HepG2 (cell line): ENCODE data around the gene ANKRD31. TPM values are rescaled to one million over a fixed set of nuclear protein-coding genes. Genes with fewer than 3 reads are reported as not detected.

Experiments
- ATAC-seq: fragments of 200-7000 bp; cut with Tn5 transposase; 3 replicates; pipeline ENCODE4 v1.9.1; 2020; ENCODE audit warnings: mild to moderate bottlenecking, moderate library complexity
- BruUV-seq: library from RNA; stranded (reverse); fragments of 400-500 nt; replicated peaks from 2 replicates; lab custom pipeline; 2021; lab: Mats Ljungman, UMichigan
- CTCF ChIA-PET: fragments of 300-600 bp; formaldehyde crosslinking; extraction: SDS; loops from one replicate; lab custom pipeline; 2021; ENCODE audit warnings: low total read pairs, inconsistent platforms, low intra/inter-chr PET ratio; lab: Yijun Ruan, JAX
- POLR2A ChIA-PET: fragments of 350-600 bp; sonication (Branson Sonifier 250); formaldehyde crosslinking; loops from one replicate; lab custom pipeline; 2020; ENCODE audit warnings: antibody characterized with exemption, inconsistent platforms; lab: Yijun Ruan, JAX
- DNase-seq: peaks from one replicate; pipeline ENCODE4 v3.0.0-alpha.2; 2015; ENCODE audit warnings: low spot score
- FAIRE-seq: peaks from 3 replicates; lab custom pipeline; 2011; peaks lifted over from hg19 to GRCh38; lab: Jason Lieb, UNC
- H2AFZ ChIP-seq: one replicate; pipeline ENCODE4 v1.6.1; 2011; ENCODE audit warnings: low read length, inconsistent platforms
- H3K27ac ChIP-seq: fragments of 300-600 bp; 3 replicates; pipeline ENCODE4 v1.8.0; 2011; ENCODE audit warnings: mixed run types, mild to moderate bottlenecking, mixed read lengths, low read length, inconsistent platforms; ENCODE audit not compliant: insufficient read depth; ENCODE audit errors: extremely low read length
- H3K27me3 ChIP-seq, 2 experiments: fragments of 200-600 bp in 1 of 2; 2 replicates in 1 of 2; 3 replicates in 1 of 2; pipeline versions ENCODE4 v1.6.0 to v1.8.0; 2011; ENCODE audit warnings: low read length in 2 of 2, mild to moderate bottlenecking in 2 of 2, moderate library complexity in 2 of 2, inconsistent platforms in 1 of 2; ENCODE audit not compliant: insufficient read depth in 2 of 2, control insufficient read depth in 1 of 2
- H3K36me3 ChIP-seq, 2 experiments: fragments of 200-600 bp in 1 of 2; replicated peaks in 1 of 2; 2 replicates in 1 of 2; 3 replicates in 1 of 2; pipeline versions ENCODE4 v1.5.1 to v1.8.0; 2011; ENCODE audit warnings: low read length in 2 of 2, inconsistent platforms in 1 of 2; ENCODE audit not compliant: insufficient read depth in 2 of 2, control insufficient read depth in 1 of 2
- H3K4me1 ChIP-seq: 2 replicates; pipeline ENCODE4 v1.5.1; 2012; ENCODE audit warnings: low read length, inconsistent platforms; ENCODE audit not compliant: insufficient read depth
- H3K4me2 ChIP-seq: 2 replicates; pipeline ENCODE4 v1.6.0; 2011; ENCODE audit warnings: low read depth, low read length, inconsistent platforms
- H3K4me3 ChIP-seq, 3 experiments: fragments of 200-600 bp in 1 of 3; sonication (generic), shearing (Covaris generic) in 1 of 3; replicated peaks in 1 of 3; 2 replicates each; pipeline ENCODE4 v1.5.1; 2011 to 2016; ENCODE audit warnings: low read length in 3 of 3, inconsistent platforms in 2 of 3, low read depth in 2 of 3, mild to moderate bottlenecking in 2 of 3, control low read depth in 1 of 3, mixed read lengths in 1 of 3; ENCODE audit not compliant: insufficient read depth in 1 of 3
- H3K79me2 ChIP-seq: one replicate; pipeline ENCODE4 v1.6.1; 2011; ENCODE audit warnings: low read length, inconsistent platforms; ENCODE audit not compliant: insufficient read depth
- H3K9ac ChIP-seq: 2 replicates; pipeline ENCODE4 v1.6.0; 2011; ENCODE audit warnings: mild to moderate bottlenecking, low read depth, low read length, inconsistent platforms; ENCODE audit not compliant: insufficient read depth
- H3K9me3 ChIP-seq: 2 replicates; pipeline ENCODE4 v1.5.1; 2012; ENCODE audit warnings: mild to moderate bottlenecking, low read length
- H4K20me1 ChIP-seq: 2 replicates; pipeline ENCODE4 v1.6.0; 2011; ENCODE audit warnings: inconsistent platforms, mild to moderate bottlenecking, low read length, moderate library complexity; ENCODE audit not compliant: insufficient read depth
- EP300 ChIP-seq, 3 experiments: sonication (generic) in 1 of 3; formaldehyde crosslinking in 1 of 3; IDR thresholded peaks; 2 replicates each; pipeline versions ENCODE4 v1.5.1 to v1.6.1; 2011 to 2020; ENCODE audit warnings: low read depth in 2 of 3, low read length in 2 of 3, borderline replicate concordance in 1 of 3, improper control_type of control experiment in 1 of 3, mild to moderate bottlenecking in 1 of 3, missing genetic modification reagents in 1 of 3, moderate library complexity in 1 of 3
- GPN1 ChIP-seq: sonication (generic); formaldehyde crosslinking; IDR thresholded peaks from 2 replicates; pipeline ENCODE4 v1.5.1; 2020; ENCODE audit warnings: missing genetic modification reagents, borderline replicate concordance
- HDAC2 ChIP-seq: sonication (generic); formaldehyde crosslinking; IDR thresholded peaks from 2 replicates; pipeline ENCODE4 v1.4.0; 2020; ENCODE audit warnings: missing genetic modification reagents
- HDAC6 ChIP-seq: fragments of 200-600 bp; sonication (generic); IDR thresholded peaks from 2 replicates; pipeline ENCODE4 v1.7.0; 2017; ENCODE audit warnings: mild to moderate bottlenecking, antibody characterized with exemption, low read length, low read depth
- IRF2 ChIP-seq: IDR thresholded peaks from 2 replicates; pipeline ENCODE4 v1.6.1; 2018; ENCODE audit warnings: missing genetic modification reagents, missing compliant biosample characterization
- SP140L ChIP-seq: sonication (generic); formaldehyde crosslinking; IDR thresholded peaks from 2 replicates; pipeline ENCODE4 v1.4.0; 2020; ENCODE audit warnings: missing genetic modification reagents, borderline replicate concordance
- SP5 ChIP-seq: IDR thresholded peaks from 2 replicates; pipeline ENCODE4 v1.6.1; 2016; ENCODE audit warnings: low read depth, borderline replicate concordance
- ZNF441 ChIP-seq: sonication (generic); formaldehyde crosslinking; IDR thresholded peaks from 2 replicates; pipeline ENCODE4 v1.7.0; 2021; ENCODE audit warnings: missing genetic modification reagents, borderline replicate concordance
- WGBS: methylation state at CpG from one replicate; pipeline ENCODE4 v1.1.6; 2017; ENCODE audit warnings: low lambda C conversion rate; 5-methylcytosine and 5-hydroxymethylcytosine counted together
- in situ Hi-C: cut with HindIII; loops from 2 replicates; pipeline ENCODE4 v1.10.0; 2017; ENCODE audit warnings: low pct_unique_long_range_greater_than_20kb; ENCODE audit not compliant: extremely low pct_ligation_motif_present
- intact Hi-C: fragments of 100-400 bp; cut with micrococcal nuclease; formaldehyde crosslinking; loops from one replicate; pipeline ENCODE4 v1.10.0; 2022; ENCODE audit not compliant: unreplicated experiment
- polyA plus RNA-seq, 8 experiments: library from polyadenylated mRNA; depleted of rRNA in 3 of 8; stranded (reverse) in 7 of 8; unstranded in 1 of 8; fragments of >200 nt; fragmentation: Illumina TruSeq in 4 of 8; extraction: Trizol in 4 of 8; gene quantifications; 2 replicates each; pipeline versions ENCODE4 v1.2.1 to v1.2.3, GENCODE V29; 2011 to 2016; ENCODE audit warnings: low read depth in 4 of 8, missing spikeins in 1 of 8, mixed read lengths in 1 of 8; ENCODE audit not compliant: insufficient read depth in 1 of 8
- total RNA-seq, 5 experiments: library from RNA; depleted of rRNA; stranded (reverse); fragments of >200 nt; fragmentation: Illumina TruSeq; extraction: Trizol; gene quantifications; 2 replicates each; pipeline ENCODE4 v1.2.3, GENCODE V29; 2016; ENCODE audit warnings: low read depth in 1 of 5
- TF ChIP-seq, protein P1 (sequence below): fragments of 450-650 bp; IDR thresholded peaks from 2 replicates; pipeline ENCODE4 v1.6.1; 2016
- TF ChIP-seq, protein P2 (sequence below): sonication (generic); formaldehyde crosslinking; IDR thresholded peaks from 2 replicates; pipeline ENCODE4 v1.5.1; 2020; ENCODE audit warnings: missing genetic modification reagents, mild to moderate bottlenecking, borderline replicate concordance
- TF ChIP-seq, protein P3 (sequence below): IDR thresholded peaks from 2 replicates; pipeline ENCODE4 v1.6.1; 2016; ENCODE audit warnings: low read depth, control low read depth
- TF ChIP-seq, protein P4 (sequence below): sonication (generic); formaldehyde crosslinking; IDR thresholded peaks from 2 replicates; pipeline ENCODE4 v1.8.1; 2023; ENCODE audit warnings: mild to moderate bottlenecking, missing genetic modification reagents, borderline replicate concordance
- TF ChIP-seq, protein P5 (sequence below): sonication (generic); formaldehyde crosslinking; IDR thresholded peaks from 2 replicates; pipeline ENCODE4 v1.4.0; 2020; ENCODE audit warnings: missing genetic modification reagents

The ANKRD31 gene
- total and polyA plus RNA-seq, 2 of the 13 experiments (the other 11 are each of a cell fraction or from before 2014, with no cell fraction given): 0.01 to 0.09 TPM

DNA sequence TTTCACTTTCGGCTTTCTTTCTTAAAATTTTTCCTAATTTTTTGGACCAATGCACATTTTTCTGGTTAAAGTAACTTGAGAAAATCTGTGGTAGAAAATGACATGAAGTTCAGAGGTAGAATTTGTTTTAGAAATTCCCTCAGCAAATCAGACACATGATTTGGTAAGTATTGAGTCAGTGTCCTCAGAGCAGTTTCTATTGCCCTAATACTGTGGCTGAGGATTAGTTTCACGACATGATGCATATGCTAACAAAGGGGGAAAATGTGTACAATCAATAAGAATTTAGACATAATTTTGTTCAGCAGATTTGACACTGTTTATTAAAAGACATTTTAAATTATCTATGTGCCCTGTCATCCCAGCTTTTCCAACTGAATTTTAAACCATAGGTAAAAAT is 128.2 kb downstream of the ANKRD31 start:
- 10% methylated on average over 2 of the region's 2 CpGs for WGBS
- FAIRE-seq: no peak
- POLR2A ChIA-PET: no interaction called here
- TF ChIP-seq, protein P1, sequence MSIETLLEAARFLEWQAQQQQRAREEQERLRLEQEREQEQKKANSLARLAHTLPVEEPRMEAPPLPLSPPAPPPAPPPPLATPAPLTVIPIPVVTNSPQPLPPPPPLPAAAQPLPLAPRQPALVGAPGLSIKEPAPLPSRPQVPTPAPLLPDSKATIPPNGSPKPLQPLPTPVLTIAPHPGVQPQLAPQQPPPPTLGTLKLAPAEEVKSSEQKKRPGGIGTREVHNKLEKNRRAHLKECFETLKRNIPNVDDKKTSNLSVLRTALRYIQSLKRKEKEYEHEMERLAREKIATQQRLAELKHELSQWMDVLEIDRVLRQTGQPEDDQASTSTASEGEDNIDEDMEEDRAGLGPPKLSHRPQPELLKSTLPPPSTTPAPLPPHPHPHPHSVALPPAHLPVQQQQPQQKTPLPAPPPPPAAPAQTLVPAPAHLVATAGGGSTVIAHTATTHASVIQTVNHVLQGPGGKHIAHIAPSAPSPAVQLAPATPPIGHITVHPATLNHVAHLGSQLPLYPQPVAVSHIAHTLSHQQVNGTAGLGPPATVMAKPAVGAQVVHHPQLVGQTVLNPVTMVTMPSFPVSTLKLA: no peak
- TF ChIP-seq, protein P2, sequence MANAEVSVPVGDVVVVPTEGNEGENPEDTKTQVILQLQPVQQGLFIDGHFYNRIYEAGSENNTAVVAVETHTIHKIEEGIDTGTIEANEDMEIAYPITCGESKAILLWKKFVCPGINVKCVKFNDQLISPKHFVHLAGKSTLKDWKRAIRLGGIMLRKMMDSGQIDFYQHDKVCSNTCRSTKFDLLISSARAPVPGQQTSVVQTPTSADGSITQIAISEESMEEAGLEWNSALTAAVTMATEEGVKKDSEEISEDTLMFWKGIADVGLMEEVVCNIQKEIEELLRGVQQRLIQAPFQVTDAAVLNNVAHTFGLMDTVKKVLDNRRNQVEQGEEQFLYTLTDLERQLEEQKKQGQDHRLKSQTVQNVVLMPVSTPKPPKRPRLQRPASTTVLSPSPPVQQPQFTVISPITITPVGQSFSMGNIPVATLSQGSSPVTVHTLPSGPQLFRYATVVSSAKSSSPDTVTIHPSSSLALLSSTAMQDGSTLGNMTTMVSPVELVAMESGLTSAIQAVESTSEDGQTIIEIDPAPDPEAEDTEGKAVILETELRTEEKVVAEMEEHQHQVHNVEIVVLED (CRISPR knock-in tag): no peak
- TF ChIP-seq SP140L: no peak
- TF ChIP-seq ZNF441 (CRISPR knock-in tag): no peak
- TF ChIP-seq HDAC2 (CRISPR knock-in tag): no peak
- TF ChIP-seq EP300 (IDR thresholded peaks at IDR 0.05; ENCODE audit: low read depth in 2 of 2, low read length in 2 of 2): no peak
- no peak for TF ChIP-seq EP300 (CRISPR knock-in tag; IDR thresholded peaks at IDR 0.05; ENCODE audit: borderline replicate concordance)
- TF ChIP-seq IRF2 (CRISPR knock-in tag): no peak
- TF ChIP-seq GPN1 (CRISPR knock-in tag): no peak
- TF ChIP-seq, protein P3, sequence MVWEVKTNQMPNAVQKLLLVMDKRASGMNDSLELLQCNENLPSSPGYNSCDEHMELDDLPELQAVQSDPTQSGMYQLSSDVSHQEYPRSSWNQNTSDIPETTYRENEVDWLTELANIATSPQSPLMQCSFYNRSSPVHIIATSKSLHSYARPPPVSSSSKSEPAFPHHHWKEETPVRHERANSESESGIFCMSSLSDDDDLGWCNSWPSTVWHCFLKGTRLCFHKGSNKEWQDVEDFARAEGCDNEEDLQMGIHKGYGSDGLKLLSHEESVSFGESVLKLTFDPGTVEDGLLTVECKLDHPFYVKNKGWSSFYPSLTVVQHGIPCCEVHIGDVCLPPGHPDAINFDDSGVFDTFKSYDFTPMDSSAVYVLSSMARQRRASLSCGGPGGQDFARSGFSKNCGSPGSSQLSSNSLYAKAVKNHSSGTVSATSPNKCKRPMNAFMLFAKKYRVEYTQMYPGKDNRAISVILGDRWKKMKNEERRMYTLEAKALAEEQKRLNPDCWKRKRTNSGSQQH (CRISPR knock-in tag): no peak
- TF ChIP-seq, protein P4, sequence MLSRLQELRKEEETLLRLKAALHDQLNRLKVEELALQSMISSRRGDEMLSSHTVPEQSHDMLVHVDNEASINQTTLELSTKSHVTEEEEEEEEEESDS (CRISPR knock-in tag): no peak
- TF ChIP-seq SP5 (CRISPR knock-in tag): no peak
- no peak for TF ChIP-seq HDAC6
- TF ChIP-seq, protein P5, sequence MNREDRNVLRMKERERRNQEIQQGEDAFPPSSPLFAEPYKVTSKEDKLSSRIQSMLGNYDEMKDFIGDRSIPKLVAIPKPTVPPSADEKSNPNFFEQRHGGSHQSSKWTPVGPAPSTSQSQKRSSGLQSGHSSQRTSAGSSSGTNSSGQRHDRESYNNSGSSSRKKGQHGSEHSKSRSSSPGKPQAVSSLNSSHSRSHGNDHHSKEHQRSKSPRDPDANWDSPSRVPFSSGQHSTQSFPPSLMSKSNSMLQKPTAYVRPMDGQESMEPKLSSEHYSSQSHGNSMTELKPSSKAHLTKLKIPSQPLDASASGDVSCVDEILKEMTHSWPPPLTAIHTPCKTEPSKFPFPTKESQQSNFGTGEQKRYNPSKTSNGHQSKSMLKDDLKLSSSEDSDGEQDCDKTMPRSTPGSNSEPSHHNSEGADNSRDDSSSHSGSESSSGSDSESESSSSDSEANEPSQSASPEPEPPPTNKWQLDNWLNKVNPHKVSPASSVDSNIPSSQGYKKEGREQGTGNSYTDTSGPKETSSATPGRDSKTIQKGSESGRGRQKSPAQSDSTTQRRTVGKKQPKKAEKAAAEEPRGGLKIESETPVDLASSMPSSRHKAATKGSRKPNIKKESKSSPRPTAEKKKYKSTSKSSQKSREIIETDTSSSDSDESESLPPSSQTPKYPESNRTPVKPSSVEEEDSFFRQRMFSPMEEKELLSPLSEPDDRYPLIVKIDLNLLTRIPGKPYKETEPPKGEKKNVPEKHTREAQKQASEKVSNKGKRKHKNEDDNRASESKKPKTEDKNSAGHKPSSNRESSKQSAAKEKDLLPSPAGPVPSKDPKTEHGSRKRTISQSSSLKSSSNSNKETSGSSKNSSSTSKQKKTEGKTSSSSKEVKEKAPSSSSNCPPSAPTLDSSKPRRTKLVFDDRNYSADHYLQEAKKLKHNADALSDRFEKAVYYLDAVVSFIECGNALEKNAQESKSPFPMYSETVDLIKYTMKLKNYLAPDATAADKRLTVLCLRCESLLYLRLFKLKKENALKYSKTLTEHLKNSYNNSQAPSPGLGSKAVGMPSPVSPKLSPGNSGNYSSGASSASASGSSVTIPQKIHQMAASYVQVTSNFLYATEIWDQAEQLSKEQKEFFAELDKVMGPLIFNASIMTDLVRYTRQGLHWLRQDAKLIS (CRISPR knock-in tag): no peak

More for the DNA sequence above, 128.2 kb downstream of the ANKRD31 start:
- CTCF ChIA-PET: no interaction called here
- H2AFZ ChIP-seq: no peak overlapping the region
- no peaks in the 10 kb centered on the region for H3K36me3 ChIP-seq
- no peak for ATAC-seq
- in situ Hi-C loops (no loop called here), intact Hi-C loops (no loop called here)
- no peaks in the 10 kb centered on the region for H3K4me1 ChIP-seq
- no peak overlapping the region for H3K4me2 ChIP-seq
- H3K27ac ChIP-seq: no peak overlapping the region
- no peak overlapping the region for H3K4me3 ChIP-seq
- no peaks in the 10 kb centered on the region for H3K79me2 ChIP-seq
- BruUV-seq: no TSS peak
- H3K9me3 ChIP-seq: no peaks in the 10 kb centered on the region
- DNase-seq: no peak
- H3K9ac ChIP-seq: no peak overlapping the region
- H3K27me3 ChIP-seq: no peaks in the 10 kb centered on the region; a peak in 2 of 5 replicates
- no peaks in the 10 kb centered on the region for H4K20me1 ChIP-seq
